Erythroblast (primary cell): ENCODE data around the gene EFHC2.

Experiments
- DNase-seq, 2 experiments: peaks; one replicate each; lab custom pipeline; 2025; lab: John Stamatoyannopoulos, UW
- GATA1 ChIP-seq: IDR thresholded peaks from 2 replicates; pipeline ENCODE4 v1.6.1; 2011; ENCODE audit warnings: low read depth, mild to moderate bottlenecking, control low read depth, low read length, moderate library complexity
- POLR2A ChIP-seq: IDR thresholded peaks from 2 replicates; pipeline ENCODE4 v1.6.1; 2011; ENCODE audit warnings: mild to moderate bottlenecking, low read length

EFHC2 gene

GRCh38 chrX:44113337-44113736 lies 230.1 kb downstream of the EFHC2 start:
- no peak for DNase-seq
- TF ChIP-seq POLR2A, result no peak
- TF ChIP-seq GATA1, result no peak

GRCh38 chrX:44106864-44107263 lies 236.6 kb downstream of the EFHC2 start:
- DNase-seq, result no peak
- TF ChIP-seq GATA1, result no peak
- TF ChIP-seq POLR2A, result no peak

- no peak for TF ChIP-seq POLR2A
- no peak for TF ChIP-seq GATA1
Measured at GRCh38 chrX:44105228-44105913, 238.1 kb downstream of the EFHC2 start.

GRCh38 chrX:44104699-44105098 lies 238.8 kb downstream of the EFHC2 start:
- no peak for DNase-seq
- TF ChIP-seq POLR2A, result no peak
- TF ChIP-seq GATA1, result no peak

More at GRCh38 chrX:44105228-44105913, 238.1 kb downstream of the EFHC2 start:
- DNase-seq, result no peak

- TF ChIP-seq GATA1 (no peak), POLR2A (no peak)
- DNase-seq, result no peak
Measured at GRCh38 chrX:44101281-44101680, 242.2 kb downstream of the EFHC2 start.

GRCh38 chrX:44099366-44099765 lies 244.1 kb downstream of the EFHC2 start:
- DNase-seq, result no peak
- TF ChIP-seq GATA1 (no peak), POLR2A (no peak)
